ENCODE measurements around the gene YAF2. TPM values are rescaled to one million over a fixed set of nuclear protein-coding genes. Genes with fewer than 3 reads are reported as not detected.

The YAF2 gene, protein sequence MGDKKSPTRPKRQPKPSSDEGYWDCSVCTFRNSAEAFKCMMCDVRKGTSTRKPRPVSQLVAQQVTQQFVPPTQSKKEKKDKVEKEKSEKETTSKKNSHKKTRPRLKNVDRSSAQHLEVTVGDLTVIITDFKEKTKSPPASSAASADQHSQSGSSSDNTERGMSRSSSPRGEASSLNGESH
- total RNA-seq = 10 to 100 TPM; 10.8 to 69.7 (median 28.5) TPM

DNA sequence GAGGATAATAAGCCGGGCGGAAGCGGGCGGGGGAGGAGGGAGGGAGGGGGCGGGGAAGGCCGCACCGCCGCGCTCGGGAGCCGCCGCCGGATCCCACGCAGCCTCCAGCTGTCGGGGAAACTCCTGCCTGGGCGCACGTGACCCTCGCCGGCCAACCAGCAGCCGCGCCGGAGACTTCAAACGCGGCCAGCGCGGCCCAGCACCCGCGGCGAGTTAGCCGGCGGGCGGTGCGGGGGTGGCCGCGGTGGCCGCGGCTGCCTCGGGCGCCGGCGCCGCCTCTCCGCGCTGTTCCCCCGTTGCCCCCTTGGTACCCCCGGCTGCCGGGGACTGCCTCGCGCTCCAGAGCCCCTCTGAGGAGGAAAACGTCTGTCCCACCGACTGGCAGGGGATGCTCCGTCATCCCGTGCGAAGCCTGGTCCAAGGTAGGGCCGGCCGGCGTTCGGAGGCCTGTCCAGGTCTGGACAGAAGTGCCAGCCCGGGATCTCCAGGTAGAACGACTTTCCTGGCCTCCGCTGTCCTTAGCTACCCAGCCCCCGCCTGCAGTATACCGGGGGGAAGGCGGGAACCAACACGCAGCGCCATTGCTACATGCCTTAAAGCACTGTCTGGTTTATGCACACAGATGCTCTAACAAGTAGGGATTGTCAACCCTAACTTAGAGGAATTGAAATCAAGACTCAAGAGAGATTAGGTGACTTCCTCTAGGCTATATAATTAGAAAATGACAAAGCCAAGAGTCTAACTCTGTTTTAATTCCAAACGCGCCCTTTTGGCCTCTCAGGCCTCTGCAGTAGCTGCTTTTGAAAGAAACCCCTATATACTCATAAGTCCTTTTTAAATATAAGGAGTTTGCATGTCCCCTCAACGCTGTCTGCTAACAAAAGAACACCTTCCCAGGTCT is at the start of gene YAF2:
TSS of gene YAF2 (minus strand) at position 9 of the 901 bp plus-strand sequence. CDS start 68 bp downstream, outside the sequence.
- intact Hi-C loops (cut with DNase I; ENCODE audit: low total_unique reads) = no loop called here
- H3K27ac ChIP-seq = peak within 1 kb of the TSS; percentile 96 to 97
- DNase-seq = peak; percentile 86
- no peaks in the 10 kb centered on the region for H3K4me1 ChIP-seq
- H3K36me3 ChIP-seq = no peaks in the 10 kb centered on the region
- H3K4me3 ChIP-seq = peak within 1 kb of the TSS; percentile 88 to 95
- H3K9me3 ChIP-seq = no peaks in the 10 kb centered on the region
- TF ChIP-seq, protein P1, sequence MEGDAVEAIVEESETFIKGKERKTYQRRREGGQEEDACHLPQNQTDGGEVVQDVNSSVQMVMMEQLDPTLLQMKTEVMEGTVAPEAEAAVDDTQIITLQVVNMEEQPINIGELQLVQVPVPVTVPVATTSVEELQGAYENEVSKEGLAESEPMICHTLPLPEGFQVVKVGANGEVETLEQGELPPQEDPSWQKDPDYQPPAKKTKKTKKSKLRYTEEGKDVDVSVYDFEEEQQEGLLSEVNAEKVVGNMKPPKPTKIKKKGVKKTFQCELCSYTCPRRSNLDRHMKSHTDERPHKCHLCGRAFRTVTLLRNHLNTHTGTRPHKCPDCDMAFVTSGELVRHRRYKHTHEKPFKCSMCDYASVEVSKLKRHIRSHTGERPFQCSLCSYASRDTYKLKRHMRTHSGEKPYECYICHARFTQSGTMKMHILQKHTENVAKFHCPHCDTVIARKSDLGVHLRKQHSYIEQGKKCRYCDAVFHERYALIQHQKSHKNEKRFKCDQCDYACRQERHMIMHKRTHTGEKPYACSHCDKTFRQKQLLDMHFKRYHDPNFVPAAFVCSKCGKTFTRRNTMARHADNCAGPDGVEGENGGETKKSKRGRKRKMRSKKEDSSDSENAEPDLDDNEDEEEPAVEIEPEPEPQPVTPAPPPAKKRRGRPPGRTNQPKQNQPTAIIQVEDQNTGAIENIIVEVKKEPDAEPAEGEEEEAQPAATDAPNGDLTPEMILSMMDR (IDR thresholded peaks at IDR 0.05) = peak in 1 of 4 experiments; percentile 7
- peak; percentile 18 to 45 for TF ChIP-seq POLR2A (IDR thresholded peaks at IDR 0.05)
- H3K27me3 ChIP-seq = no peaks in the 10 kb centered on the region

DNA sequence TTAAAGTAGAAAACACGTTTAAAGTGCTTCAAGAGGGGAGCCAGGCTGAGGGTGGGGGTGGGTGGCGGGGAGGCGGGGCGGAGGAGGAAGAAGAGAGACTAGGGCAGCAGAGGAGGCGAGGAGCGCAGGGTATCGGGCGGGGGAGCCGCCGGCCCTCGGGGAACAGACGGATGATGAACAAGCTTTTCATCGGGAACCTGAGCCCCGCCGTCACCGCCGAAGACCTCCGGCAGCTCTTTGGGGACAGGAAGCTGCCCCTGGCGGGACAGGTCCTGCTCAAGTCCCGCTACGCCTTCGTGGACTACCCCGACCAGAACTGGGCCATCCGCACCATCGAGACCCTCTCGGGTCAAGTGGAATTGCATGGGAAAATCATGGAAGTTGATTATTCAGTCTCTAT is 48.7 kb upstream of the YAF2 start:
- Histone ChIP-seq H3K27ac (no peak overlapping the region), H3K4me1 (no peaks in the 10 kb centered on the region), H3K27me3 (no peaks in the 10 kb centered on the region), H3K36me3 (no peaks in the 10 kb centered on the region), H3K9me3 (no peaks in the 10 kb centered on the region), H3K4me3 (no peak overlapping the region)
- DNase-seq = no peak
- TF ChIP-seq, protein P1 (IDR thresholded peaks at IDR 0.05) = no peak
- no peak for TF ChIP-seq POLR2A (IDR thresholded peaks at IDR 0.05)
- intact Hi-C loops (cut with DNase I; ENCODE audit: low total_unique reads) = no loop called here

GRCh38 chr12:42285431-42285830 is 47.4 kb upstream of the YAF2 start:
- no peak for DNase-seq
- Histone ChIP-seq H3K9me3 (no peaks in the 10 kb centered on the region), H3K27ac (no peak overlapping the region), H3K36me3 (no peaks in the 10 kb centered on the region), H3K27me3 (no peaks in the 10 kb centered on the region), H3K4me3 (no peak overlapping the region), H3K4me1 (no peaks in the 10 kb centered on the region)
- no peak for TF ChIP-seq POLR2A (IDR thresholded peaks at IDR 0.05)
- TF ChIP-seq, protein P1 (IDR thresholded peaks at IDR 0.05) = no peak
- intact Hi-C loops (cut with DNase I; ENCODE audit: low total_unique reads) = no loop called here

DNA sequence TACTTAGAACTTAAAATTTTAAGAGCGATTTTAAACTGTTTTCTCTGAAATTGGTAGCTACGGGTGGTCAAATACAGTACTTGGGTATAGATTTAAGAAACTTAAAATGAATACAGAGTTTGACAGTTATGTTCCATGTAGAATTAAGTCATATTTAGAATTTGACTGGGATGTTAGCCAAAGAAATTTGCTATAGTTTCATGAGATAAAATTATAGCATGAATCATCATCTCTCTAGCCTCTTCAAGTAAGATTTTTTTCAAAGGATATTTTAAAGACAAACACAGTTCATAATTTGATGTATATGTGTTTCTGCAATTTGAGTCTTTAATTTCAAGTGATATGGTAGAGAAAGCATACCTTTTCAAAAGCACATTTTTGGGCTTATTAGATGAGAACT is 46.8 kb upstream of the YAF2 start:
- no peak overlapping the region for H3K4me3 ChIP-seq
- DNase-seq = no peak
- intact Hi-C loops (cut with DNase I; ENCODE audit: low total_unique reads) = no loop called here
- no peaks in the 10 kb centered on the region for H3K27me3 ChIP-seq
- no peaks in the 10 kb centered on the region for H3K4me1 ChIP-seq
- H3K36me3 ChIP-seq = no peaks in the 10 kb centered on the region
- TF ChIP-seq, protein P1 (IDR thresholded peaks at IDR 0.05) = no peak
- TF ChIP-seq POLR2A (IDR thresholded peaks at IDR 0.05) = no peak
- no peaks in the 10 kb centered on the region for H3K9me3 ChIP-seq
- no peak overlapping the region for H3K27ac ChIP-seq

DNA sequence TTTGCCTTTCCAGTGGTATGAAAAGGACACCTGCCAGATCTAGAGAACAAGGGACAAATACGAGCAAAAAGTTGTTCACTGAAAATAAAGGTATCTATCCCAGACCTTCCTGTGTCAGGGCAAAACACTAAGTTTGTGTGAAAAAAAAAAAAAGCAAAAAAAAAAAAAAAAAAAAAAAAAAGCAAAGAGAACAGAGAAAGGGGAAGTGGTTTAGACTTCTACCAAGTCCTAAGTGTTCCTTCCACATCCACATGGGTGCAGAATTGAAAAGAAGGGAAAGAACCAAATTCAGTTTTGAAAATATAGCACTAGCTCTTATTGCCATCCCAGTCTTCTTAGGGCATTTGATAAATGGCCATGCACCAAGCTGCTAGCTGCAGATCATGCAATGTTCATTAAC is 46.1 kb upstream of the YAF2 start:
- no peaks in the 10 kb centered on the region for H3K9me3 ChIP-seq
- DNase-seq = no peak
- no peaks in the 10 kb centered on the region for H3K36me3 ChIP-seq
- no peaks in the 10 kb centered on the region for H3K4me1 ChIP-seq
- TF ChIP-seq, protein P1 (IDR thresholded peaks at IDR 0.05) = no peak
- TF ChIP-seq POLR2A (IDR thresholded peaks at IDR 0.05) = no peak
- H3K27me3 ChIP-seq = no peaks in the 10 kb centered on the region
- H3K4me3 ChIP-seq = no peak overlapping the region
- no peak overlapping the region for H3K27ac ChIP-seq
- intact Hi-C loops (cut with DNase I; ENCODE audit: low total_unique reads) = no loop called here
